Naive thymus-derived CD4-positive, alpha-beta T cell (primary cell): ENCODE results near the gene NRBF2. TPM values are rescaled to one million over a fixed set of nuclear protein-coding genes. Genes with fewer than 3 reads are reported as not detected.

Experiments
- ATAC-seq: fragments of 150-1000 bp; cut with Tn5 transposase; 2 replicates; pipeline ENCODE4 v1.10.0; 2021; ENCODE audit warnings: mild to moderate bottlenecking, moderate library complexity
- CTCF ChIA-PET: fragments of 350-600 bp; sonication (Branson Sonifier 250); formaldehyde crosslinking; loops from one replicate; lab custom pipeline; 2021; ENCODE audit warnings: antibody characterized with exemption; lab: Charles Lee
- POLR2A ChIA-PET: fragments of 350-600 bp; sonication (Branson Sonifier 250); formaldehyde crosslinking; loops from one replicate; lab custom pipeline; 2021; ENCODE audit warnings: antibody characterized with exemption, inconsistent platforms; lab: Charles Lee
- DNase-seq, 9 donors: peaks; one replicate each; pipeline versions ENCODE4 v3.0.0 to v3.0.0-alpha.2; 2020 to 2022; ENCODE audit warnings: mixed read lengths in 1 of 9
- H3K27ac ChIP-seq: one replicate; pipeline ENCODE4 v1.7.0; 2013; ENCODE audit warnings: mild to moderate bottlenecking, low read depth, low read length, moderate library complexity
- H3K27me3 ChIP-seq, 2 donors: one replicate each; pipeline ENCODE4 v1.7.0; 2013; ENCODE audit warnings: low read length in 2 of 2, mild to moderate bottlenecking in 2 of 2, moderate library complexity in 2 of 2; ENCODE audit not compliant: control insufficient read depth in 2 of 2, insufficient read depth in 2 of 2
- H3K36me3 ChIP-seq, 3 experiments: 1 replicate in 2 of 3; 2 replicates in 1 of 3; pipeline ENCODE4 v1.7.0; 2013; ENCODE audit warnings: low read length in 3 of 3, mild to moderate bottlenecking in 3 of 3, moderate library complexity in 1 of 3; ENCODE audit not compliant: insufficient read depth in 3 of 3, control insufficient read depth in 2 of 3
- H3K4me1 ChIP-seq, 2 donors: one replicate each; pipeline ENCODE4 v1.7.0; 2013; ENCODE audit warnings: low read length in 2 of 2, mild to moderate bottlenecking in 2 of 2, moderate library complexity in 1 of 2; ENCODE audit not compliant: control insufficient read depth in 2 of 2, insufficient read depth in 2 of 2
- H3K4me3 ChIP-seq: 2 replicates; pipeline ENCODE4 v1.7.0; 2013; ENCODE audit warnings: mild to moderate bottlenecking, low read length
- H3K9me3 ChIP-seq, 3 experiments: 1 replicate in 2 of 3; 2 replicates in 1 of 3; pipeline ENCODE4 v1.7.0; 2013; ENCODE audit warnings: low read length in 3 of 3; ENCODE audit not compliant: control insufficient read depth in 2 of 3
- H3K27ac Mint-ChIP-seq, 9 donors: one replicate each; pipeline ENCODE4 v1.8.0; 2020 to 2022; ENCODE audit warnings: mixed read lengths in 9 of 9, mild to moderate bottlenecking in 8 of 9, moderate library complexity in 5 of 9, inconsistent platforms in 2 of 9
- H3K27me3 Mint-ChIP-seq, 5 donors: one replicate each; pipeline ENCODE4 v1.8.0; 2021 to 2022; ENCODE audit warnings: mixed read lengths in 5 of 5, mild to moderate bottlenecking in 1 of 5
- H3K36me3 Mint-ChIP-seq, 5 donors: one replicate each; pipeline ENCODE4 v1.8.0; 2020 to 2022; ENCODE audit warnings: mixed read lengths in 5 of 5, mild to moderate bottlenecking in 3 of 5, inconsistent platforms in 1 of 5
- H3K4me1 Mint-ChIP-seq, 7 donors: one replicate each; pipeline ENCODE4 v1.8.0; 2020 to 2022; ENCODE audit warnings: mixed read lengths in 7 of 7, mild to moderate bottlenecking in 3 of 7, inconsistent platforms in 1 of 7
- H3K4me3 Mint-ChIP-seq, 10 donors: one replicate each; pipeline ENCODE4 v1.8.0; 2020 to 2022; ENCODE audit warnings: mild to moderate bottlenecking in 10 of 10, mixed read lengths in 10 of 10, moderate library complexity in 6 of 10, inconsistent platforms in 2 of 10
- H3K9me3 Mint-ChIP-seq, 11 donors: one replicate each; pipeline ENCODE4 v1.8.0; 2020 to 2022; ENCODE audit warnings: mixed read lengths in 11 of 11, mild to moderate bottlenecking in 4 of 11, inconsistent platforms in 1 of 11, moderate library complexity in 1 of 11
- intact Hi-C, 2 donors: fragments of 100-400 bp; cut with micrococcal nuclease; formaldehyde crosslinking; loops; one replicate each; pipeline ENCODE4 v1.15.1; 2023
- polyA plus RNA-seq, 2 donors: library from polyadenylated mRNA; unstranded; fragments of 300-500 nt; fragmentation: Illumina TruSeq; gene quantifications; one replicate each; pipeline ENCODE4 v1.2.3, GENCODE V29; 2021
- total RNA-seq, 6 experiments: library from RNA in 5 of 6; stranded (reverse) in 5 of 6; gene quantifications; 1 replicate in 5 of 6; 2 replicates in 1 of 6; pipeline ENCODE4 v1.2.3 and lab custom pipeline; 2021 to 2026

The NRBF2 gene
- total and polyA plus RNA-seq, 7 experiments from 2014 or later = 14.5 to 27.0 (median 19.2) TPM

DNA sequence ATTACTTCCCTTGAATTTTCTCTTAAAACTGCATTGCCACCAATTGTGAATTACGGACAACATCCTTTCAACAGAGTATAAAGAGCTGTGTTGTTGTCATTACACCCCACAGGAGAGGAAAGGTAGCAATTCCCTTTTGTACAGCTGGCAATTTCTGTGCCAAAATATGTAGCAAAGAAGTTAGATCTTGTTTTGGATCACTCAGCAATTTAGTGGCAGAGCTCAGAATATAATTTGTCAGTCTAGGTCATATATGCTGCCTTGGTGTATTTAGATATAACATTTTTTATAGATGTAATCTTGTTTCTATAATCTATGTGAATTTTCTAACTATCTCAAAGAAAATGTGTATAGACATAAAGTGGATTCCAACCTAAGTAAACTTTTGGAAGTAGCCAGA is 38.8 kb downstream of the NRBF2 start:
- intact Hi-C loops = loop anchor here (2.0 to 5.0 kb wide), 4 partner anchors 35 to 645 kb away; partner anchors contain the start of gene REEP3 (in 1 of the 2)
- peaks cover 9 to 42% (median 25%) of the 10 kb centered on the region in 5 donors for H3K36me3 Mint-ChIP-seq
- CTCF ChIA-PET = interaction anchor here (0.6 to 9.1 kb wide), 2 partner anchors 12 to 548 kb away, joined by 3 to 202 read pairs; no protein-coding TSS in a partner anchor
- DNase-seq (no peak), ATAC-seq (no peak)
- H3K4me1 Mint-ChIP-seq = peaks cover 4 to 69% (median 20%) of the 10 kb centered on the region in 7 donors
- H3K36me3 ChIP-seq = peaks cover 0 to 47% (median 5%) of the 10 kb centered on the region in 3 experiments
- H3K27ac Mint-ChIP-seq = peak overlapping the region in 7 of 9 donors; percentile 3 to 77 (median 72)
- no peak overlapping the region for H3K4me3 Mint-ChIP-seq
- no peak overlapping the region for H3K4me3 ChIP-seq
- H3K27ac ChIP-seq = no peak overlapping the region
- H3K27me3 Mint-ChIP-seq = no peaks in the 10 kb centered on the region
- POLR2A ChIA-PET = no interaction called here
- no peaks in the 10 kb centered on the region for H3K9me3 ChIP-seq
- no peaks in the 10 kb centered on the region for H3K4me1 ChIP-seq
- no peaks in the 10 kb centered on the region for H3K27me3 ChIP-seq
- H3K9me3 Mint-ChIP-seq = peaks cover 0 to 3% (median 0%) of the 10 kb centered on the region in 11 donors

DNA sequence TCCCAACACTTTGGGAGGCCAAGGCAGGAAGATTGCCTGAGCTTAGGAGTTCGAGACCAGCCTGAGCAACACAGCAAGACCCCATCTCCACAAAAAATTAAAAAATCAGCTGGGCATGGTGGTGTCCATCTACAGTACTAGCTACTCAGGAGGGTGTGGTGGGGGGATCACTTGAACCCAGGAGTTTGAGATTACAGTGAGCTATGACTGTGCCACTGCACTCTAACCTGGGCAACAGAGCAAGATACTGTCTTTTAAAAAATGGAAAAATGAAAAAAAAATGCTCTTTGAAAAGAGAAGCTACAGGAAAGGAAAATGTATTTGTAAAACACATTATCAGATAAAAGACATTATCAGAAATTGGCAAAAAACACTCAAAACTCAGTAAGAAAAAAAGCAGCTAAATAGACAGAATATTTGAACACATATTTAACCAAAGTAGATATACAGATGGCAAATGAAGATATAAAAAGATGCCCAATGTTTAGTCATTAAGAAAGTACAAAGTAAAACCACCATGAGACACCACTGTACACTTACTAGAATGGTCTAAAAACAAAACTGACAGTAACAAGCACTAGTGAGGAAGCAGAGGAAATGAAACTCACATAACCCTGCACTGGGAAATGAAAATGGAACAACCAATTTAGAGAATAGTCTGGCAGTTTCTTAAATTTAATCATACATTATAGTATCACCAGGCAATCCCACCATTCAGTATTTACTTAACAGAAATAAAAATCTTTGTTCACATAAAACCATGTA is 40.5 kb downstream of the NRBF2 start:
- Histone ChIP-seq H3K36me3 (peaks cover 0 to 63% (median 5%) of the 10 kb centered on the region in 3 experiments), H3K27me3 (no peaks in the 10 kb centered on the region), H3K9me3 (no peaks in the 10 kb centered on the region), H3K4me1 (no peaks in the 10 kb centered on the region), H3K27ac (no peak overlapping the region), H3K4me3 (no peak overlapping the region)
- H3K27me3 Mint-ChIP-seq = no peaks in the 10 kb centered on the region
- peaks cover 0 to 3% (median 0%) of the 10 kb centered on the region in 11 donors for H3K9me3 Mint-ChIP-seq
- H3K36me3 Mint-ChIP-seq = peaks cover 17 to 49% (median 29%) of the 10 kb centered on the region in 5 donors
- peak overlapping the region in 2 of 10 donors; percentile 45 to 56 for H3K4me3 Mint-ChIP-seq
- no peak for DNase-seq
- ATAC-seq = peak; percentile 72
- intact Hi-C loops = loop anchor here (1.0 to 5.0 kb wide), 5 partner anchors 34 to 644 kb away; partner anchors contain the start of gene REEP3 (in 1 of the 2)
- POLR2A ChIA-PET = interaction anchor here (0.6 kb wide), 1 partner anchor 356 kb away, joined by 4 read pairs; no protein-coding TSS in a partner anchor
- H3K27ac Mint-ChIP-seq = peak overlapping the region; percentile 32 to 88 (median 75)
- peaks cover 4 to 69% (median 25%) of the 10 kb centered on the region in 7 donors for H3K4me1 Mint-ChIP-seq
- CTCF ChIA-PET = interaction anchor here (0.8 to 1.3 kb wide), 5 partner anchors 10 to 546 kb away, joined by 3 to 4 read pairs (median 3); no protein-coding TSS in a partner anchor

DNA sequence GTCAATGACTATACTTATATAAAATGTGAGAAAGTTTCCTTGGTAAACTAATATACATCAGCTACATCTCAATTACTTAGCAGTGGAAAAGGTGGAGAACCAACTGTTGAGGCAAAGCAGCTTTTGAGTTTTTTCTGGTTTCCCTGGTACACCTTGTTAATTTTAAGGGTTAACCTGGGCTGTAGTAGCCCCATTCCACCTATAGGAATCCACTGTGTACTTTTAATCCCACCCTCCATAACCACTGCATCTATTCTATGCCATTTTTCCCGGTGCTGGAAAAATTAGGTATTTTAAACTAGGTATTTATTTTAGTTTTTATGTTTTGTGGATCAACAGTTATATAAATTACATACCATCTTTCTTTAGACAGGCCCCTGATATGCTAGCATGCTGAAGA is 42.4 kb downstream of the NRBF2 start:
- Mint-ChIP-seq H3K9me3 (peaks cover 0 to 3% (median 0%) of the 10 kb centered on the region in 11 donors), H3K27me3 (no peaks in the 10 kb centered on the region), H3K4me1 (peaks cover 4 to 54% (median 22%) of the 10 kb centered on the region in 7 donors), H3K4me3 (no peak overlapping the region), H3K27ac (peak overlapping the region in 4 of 9 donors; percentile 5 to 77 (median 46)), H3K36me3 (peaks cover 11 to 52% (median 29%) of the 10 kb centered on the region in 5 donors)
- intact Hi-C loops = no loop called here
- Histone ChIP-seq H3K27me3 (no peaks in the 10 kb centered on the region), H3K4me3 (no peak overlapping the region), H3K36me3 (peaks cover 0 to 63% (median 5%) of the 10 kb centered on the region in 3 experiments), H3K4me1 (no peaks in the 10 kb centered on the region), H3K9me3 (no peaks in the 10 kb centered on the region), H3K27ac (no peak overlapping the region)
- ChIA-PET POLR2A (no interaction called here), CTCF (interaction anchor here (0.7 kb wide), 1 partner anchor 544 kb away, joined by 3 read pairs; no protein-coding TSS in a partner anchor)
- ATAC-seq (no peak), DNase-seq (no peak)

DNA sequence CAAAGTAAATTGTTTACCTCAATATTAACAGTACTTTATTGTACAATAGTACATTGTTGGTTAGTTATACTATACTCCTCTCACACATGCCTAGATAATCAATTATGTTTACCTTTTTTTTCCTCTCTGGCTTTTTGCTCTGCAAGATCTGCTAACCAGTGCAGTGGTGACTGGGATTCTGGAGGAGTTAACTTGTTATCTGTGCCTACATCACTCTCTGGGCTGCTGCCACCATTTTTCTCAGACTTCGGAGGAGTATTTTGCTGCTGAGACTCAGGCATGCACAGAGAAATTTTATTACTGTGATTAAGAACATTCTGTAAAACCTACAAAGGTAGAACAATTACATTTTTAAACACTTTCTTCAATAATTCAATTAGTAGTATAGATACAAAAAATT is 59.7 kb downstream of the NRBF2 start:
- no peak overlapping the region for H3K4me3 Mint-ChIP-seq
- Histone ChIP-seq H3K4me1 (no peaks in the 10 kb centered on the region), H3K36me3 (peaks cover 16 to 70% (median 17%) of the 10 kb centered on the region in 3 experiments), H3K4me3 (no peak overlapping the region), H3K27ac (no peak overlapping the region), H3K27me3 (no peaks in the 10 kb centered on the region), H3K9me3 (no peaks in the 10 kb centered on the region)
- peaks cover 0 to 3% (median 0%) of the 10 kb centered on the region in 7 donors for H3K4me1 Mint-ChIP-seq
- H3K9me3 Mint-ChIP-seq = no peaks in the 10 kb centered on the region
- DNase-seq = no peak
- CTCF ChIA-PET = no interaction called here
- peak overlapping the region in 2 of 9 donors; percentile 41 to 60 for H3K27ac Mint-ChIP-seq
- intact Hi-C loops = no loop called here
- POLR2A ChIA-PET = no interaction called here
- no peak for ATAC-seq
- no peaks in the 10 kb centered on the region for H3K27me3 Mint-ChIP-seq
- H3K36me3 Mint-ChIP-seq = peaks cover 7 to 53% (median 25%) of the 10 kb centered on the region in 5 donors

DNA sequence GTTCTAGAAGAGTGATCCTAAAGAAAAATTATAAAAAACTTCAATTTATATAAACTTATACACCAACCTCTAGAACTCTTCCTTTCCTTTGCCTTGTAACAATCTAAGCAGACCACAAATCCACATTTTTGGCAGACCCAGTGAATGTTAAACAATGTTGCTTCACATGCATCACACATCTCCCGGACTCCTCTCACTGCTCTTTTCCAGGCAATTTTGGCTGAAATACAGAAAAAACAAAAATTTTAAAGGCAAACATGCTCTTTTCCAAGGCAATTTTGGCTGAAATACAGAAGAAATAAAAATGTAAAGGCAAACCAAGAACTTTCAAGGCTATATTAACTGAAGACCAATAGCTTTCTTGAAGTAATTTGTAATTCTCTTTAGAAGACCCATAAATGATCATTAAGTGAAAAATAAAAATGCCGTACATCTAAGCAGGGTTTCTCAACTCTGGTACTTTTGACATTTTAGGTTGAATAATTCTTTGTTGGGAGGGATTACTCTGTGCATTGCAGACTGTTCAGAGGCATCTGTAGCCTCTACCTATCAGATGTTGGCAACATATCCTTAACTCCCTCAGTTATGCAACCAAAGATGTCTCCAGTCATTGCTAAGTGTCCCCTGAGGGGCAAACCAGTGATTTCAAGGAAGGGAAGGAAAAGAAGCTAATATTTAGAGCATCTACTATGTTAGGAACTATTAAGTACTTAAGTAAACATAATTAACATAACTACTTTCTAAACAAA is 64.4 kb downstream of the NRBF2 start:
- no peak for ATAC-seq
- H3K27ac ChIP-seq = no peak overlapping the region
- H3K27me3 ChIP-seq = no peaks in the 10 kb centered on the region
- Mint-ChIP-seq H3K27me3 (no peaks in the 10 kb centered on the region), H3K4me1 (peaks cover 0 to 11% (median 0%) of the 10 kb centered on the region in 7 donors), H3K9me3 (no peaks in the 10 kb centered on the region), H3K4me3 (no peak overlapping the region), H3K36me3 (peaks cover 5 to 44% (median 28%) of the 10 kb centered on the region in 5 donors), H3K27ac (peak overlapping the region in 3 of 9 donors; percentile 4 to 29 (median 26))
- no peak overlapping the region for H3K4me3 ChIP-seq
- ChIA-PET POLR2A (interaction anchor here (0.6 to 0.7 kb wide), 2 partner anchors 28 to 150 kb away, joined by 3 to 5 read pairs; no protein-coding TSS in a partner anchor), CTCF (interaction anchor here (0.6 kb wide), 1 partner anchor 63 kb away, joined by 3 read pairs; no protein-coding TSS in a partner anchor)
- H3K36me3 ChIP-seq = peaks cover 9 to 54% (median 12%) of the 10 kb centered on the region in 3 experiments
- intact Hi-C loops = no loop called here
- H3K4me1 ChIP-seq = no peaks in the 10 kb centered on the region
- no peaks in the 10 kb centered on the region for H3K9me3 ChIP-seq
- no peak for DNase-seq

DNA sequence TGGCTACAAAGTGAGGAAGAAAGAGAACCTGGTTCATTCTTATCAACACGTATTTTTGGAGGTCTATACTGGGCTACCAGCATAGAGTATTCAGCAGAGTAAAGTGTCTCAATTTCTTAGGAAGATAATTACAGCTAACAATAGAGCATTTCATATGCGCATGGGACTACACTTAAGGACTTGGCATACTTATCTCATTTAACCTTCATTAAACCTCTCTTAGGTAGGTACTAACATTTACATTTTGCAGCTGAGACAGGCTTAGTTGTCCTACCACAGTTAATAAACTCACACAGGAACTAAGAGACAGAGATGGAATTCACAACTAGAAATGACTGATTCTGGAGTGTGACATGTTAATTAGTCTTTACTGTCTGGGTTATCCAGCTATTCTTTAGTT is 66.6 kb downstream of the NRBF2 start:
- ATAC-seq (no peak), DNase-seq (no peak)
- H3K4me1 Mint-ChIP-seq = peaks cover 0 to 21% (median 7%) of the 10 kb centered on the region in 7 donors
- H3K27me3 Mint-ChIP-seq = no peaks in the 10 kb centered on the region
- Histone ChIP-seq H3K36me3 (peaks cover 8 to 40% (median 8%) of the 10 kb centered on the region in 3 experiments), H3K9me3 (no peaks in the 10 kb centered on the region), H3K27me3 (no peaks in the 10 kb centered on the region), H3K4me3 (no peak overlapping the region), H3K4me1 (peaks cover 3 to 9% of the 10 kb centered on the region in 2 donors), H3K27ac (no peak overlapping the region)
- H3K36me3 Mint-ChIP-seq = peaks cover 0 to 29% (median 16%) of the 10 kb centered on the region in 5 donors
- intact Hi-C loops = no loop called here
- CTCF ChIA-PET = interaction anchor here (1.3 kb wide), 1 partner anchor 427 kb away, joined by 3 read pairs; no protein-coding TSS in a partner anchor
- no peak overlapping the region for H3K4me3 Mint-ChIP-seq
- peak overlapping the region in 3 of 9 donors; percentile 13 to 59 (median 18) for H3K27ac Mint-ChIP-seq
- H3K9me3 Mint-ChIP-seq = no peaks in the 10 kb centered on the region
- POLR2A ChIA-PET = interaction anchor here (1.3 kb wide), 1 partner anchor 429 kb away, joined by 3 read pairs; no protein-coding TSS in a partner anchor
